MG63 (cell line): Measurements from ENCODE around the gene APOBEC3B. TPM values are rescaled to one million over a fixed set of nuclear protein-coding genes. Genes with fewer than 3 reads are reported as not detected.
"Not testable (repeated sequence)": the region's sequence is repeated elsewhere in the genome, so short reads cannot be mapped to it uniquely, and the experiment has no call there.

Source experiments
- DNase-seq: peaks from one replicate; pipeline ENCODE4 v3.0.0-alpha.2; 2020
- H3K27me3 ChIP-seq: fragments of 250-450 bp; sonication (Bioruptor Pico); 2 replicates; pipeline ENCODE4 v1.5.1; 2020; ENCODE audit warnings: mild to moderate bottlenecking, moderate library complexity
- H3K36me3 ChIP-seq: fragments of 250-450 bp; sonication (Bioruptor Pico); 2 replicates; pipeline ENCODE4 v1.5.1; 2020; ENCODE audit warnings: mild to moderate bottlenecking, moderate library complexity
- H3K4me3 ChIP-seq: fragments of 250-450 bp; sonication (Bioruptor Pico); 2 replicates; pipeline ENCODE4 v1.5.1; 2020; ENCODE audit warnings: mild to moderate bottlenecking, moderate library complexity
- H3K9me3 ChIP-seq: fragments of 250-450 bp; sonication (Bioruptor Pico); 2 replicates; pipeline ENCODE4 v1.5.1; 2020; ENCODE audit warnings: mild to moderate bottlenecking, moderate library complexity
- total RNA-seq: library from RNA; depleted of rRNA; stranded (reverse); fragments of >200 nt; shearing (Covaris generic); gene quantifications from 2 replicates; pipeline ENCODE4 v1.2.3, GENCODE V29; 2014; ENCODE audit warnings: low replicate concordance; rRNA removed

The APOBEC3B gene
- total RNA-seq, 1 experiment from 2014 or later: 4.5 TPM

- Histone ChIP-seq H3K9me3 (no peaks in the 10 kb centered on the region), H3K4me3 (no peak overlapping the region), H3K27me3 (no peaks in the 10 kb centered on the region), H3K36me3 (no peaks in the 10 kb centered on the region)
- no peak for DNase-seq
These were observed 46.1 kb downstream of the APOBEC3B start for GRCh38 chr22:39028281-39028680.

DNA sequence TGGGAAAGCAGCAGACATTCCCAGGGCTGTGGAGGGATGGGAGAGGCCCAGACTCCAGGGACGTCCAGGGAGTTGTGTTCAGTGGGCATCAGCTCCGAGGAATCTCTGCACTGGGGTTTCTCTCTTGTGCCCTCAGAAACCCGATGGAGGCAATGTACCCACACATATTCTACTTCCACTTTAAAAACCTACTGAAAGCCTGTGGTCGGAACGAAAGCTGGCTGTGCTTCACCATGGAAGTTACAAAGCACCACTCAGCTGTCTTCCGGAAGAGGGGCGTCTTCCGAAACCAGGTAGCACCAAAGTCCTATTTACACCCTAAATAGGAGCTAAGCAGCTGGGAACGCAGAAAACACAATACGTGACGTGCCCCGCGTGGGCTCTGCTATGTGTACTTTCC is 47.1 kb downstream of the APOBEC3B start:
- no peak for DNase-seq
- Histone ChIP-seq H3K27me3 (no peaks in the 10 kb centered on the region), H3K4me3 (no peak overlapping the region), H3K9me3 (no peaks in the 10 kb centered on the region), H3K36me3 (no peaks in the 10 kb centered on the region)

DNA sequence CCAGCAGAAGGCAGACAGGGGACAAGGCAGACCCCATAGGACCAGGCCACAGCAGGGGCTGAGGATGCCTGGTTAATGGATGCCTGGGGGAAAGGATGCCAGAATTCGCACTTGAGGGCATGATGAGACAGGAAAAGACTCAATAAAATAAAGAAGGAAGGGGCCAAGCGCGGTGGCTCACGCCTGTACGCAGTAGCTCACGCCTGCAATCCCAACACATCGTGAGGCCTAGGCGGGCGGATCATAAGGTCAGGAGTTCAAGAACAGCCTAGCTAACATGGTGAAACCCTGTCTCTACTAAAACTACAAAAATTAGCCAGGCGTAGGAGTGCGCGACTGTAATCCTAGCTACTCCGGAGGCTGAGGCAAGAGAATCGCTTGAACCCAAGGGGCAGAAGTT is 48.6 kb downstream of the APOBEC3B start:
- Histone ChIP-seq H3K36me3 (no peaks in the 10 kb centered on the region), H3K27me3 (no peaks in the 10 kb centered on the region), H3K9me3 (no peaks in the 10 kb centered on the region), H3K4me3 (no peak overlapping the region)
- DNase-seq: no peak

- H3K4me3 ChIP-seq, H3K36me3 ChIP-seq, DNase-seq, H3K9me3 ChIP-seq, H3K27me3 ChIP-seq: not testable (repeated sequence)
These were observed 49.5 kb downstream of the APOBEC3B start for GRCh38 chr22:39031434-39032295.

DNA sequence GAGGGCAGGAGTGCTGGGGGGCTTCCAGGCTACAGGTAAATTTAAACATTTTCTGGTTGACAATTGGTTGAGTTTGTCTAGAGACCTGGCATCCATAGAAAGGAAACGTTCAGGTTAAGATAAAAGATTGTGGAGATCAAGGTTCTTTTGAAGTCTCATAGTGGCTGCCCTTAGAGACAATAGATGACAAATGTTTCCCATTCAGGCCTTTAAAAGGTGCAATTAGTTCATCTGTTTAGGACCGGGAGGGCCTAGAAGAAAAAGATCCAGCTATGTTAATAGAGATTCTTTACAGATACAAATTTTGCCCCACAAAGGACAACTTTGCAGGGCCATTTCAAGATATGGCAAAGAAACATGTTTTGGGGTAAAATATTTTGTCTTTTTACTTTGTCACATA is 54.9 kb downstream of the APOBEC3B start:
- H3K27me3 ChIP-seq, H3K4me3 ChIP-seq, DNase-seq: not testable (repeated sequence)

GRCh38 chr22:39039306-39040126 is 57.4 kb downstream of the APOBEC3B start:
- Histone ChIP-seq H3K4me3 (no peak overlapping the region), H3K36me3 (no peaks in the 10 kb centered on the region), H3K9me3 (no peaks in the 10 kb centered on the region), H3K27me3 (no peaks in the 10 kb centered on the region)
- no peak for DNase-seq

More for the DNA sequence above, 54.9 kb downstream of the APOBEC3B start:
- H3K36me3 ChIP-seq, H3K9me3 ChIP-seq: not testable (repeated sequence)

DNA sequence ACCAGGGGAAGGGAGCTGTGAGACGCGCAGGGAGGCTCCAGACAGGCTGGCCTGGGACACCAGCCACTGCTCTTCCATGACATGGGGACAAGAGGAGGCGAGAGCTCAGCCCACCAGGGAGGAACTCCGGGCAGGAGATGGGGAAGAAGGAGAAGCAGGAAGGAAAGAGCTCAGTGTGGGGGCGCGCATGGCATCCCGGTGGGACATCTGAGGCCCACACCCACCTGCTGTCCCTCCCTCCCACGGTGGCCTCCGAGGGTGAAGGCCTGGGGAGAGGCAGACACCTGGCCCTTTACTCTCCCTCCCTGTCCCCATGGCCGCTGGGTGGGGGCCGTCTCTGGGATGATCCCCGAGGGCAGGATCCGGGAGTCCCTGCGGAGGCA is 58.0 kb downstream of the APOBEC3B start:
- not testable (repeated sequence) for DNase-seq

DNA sequence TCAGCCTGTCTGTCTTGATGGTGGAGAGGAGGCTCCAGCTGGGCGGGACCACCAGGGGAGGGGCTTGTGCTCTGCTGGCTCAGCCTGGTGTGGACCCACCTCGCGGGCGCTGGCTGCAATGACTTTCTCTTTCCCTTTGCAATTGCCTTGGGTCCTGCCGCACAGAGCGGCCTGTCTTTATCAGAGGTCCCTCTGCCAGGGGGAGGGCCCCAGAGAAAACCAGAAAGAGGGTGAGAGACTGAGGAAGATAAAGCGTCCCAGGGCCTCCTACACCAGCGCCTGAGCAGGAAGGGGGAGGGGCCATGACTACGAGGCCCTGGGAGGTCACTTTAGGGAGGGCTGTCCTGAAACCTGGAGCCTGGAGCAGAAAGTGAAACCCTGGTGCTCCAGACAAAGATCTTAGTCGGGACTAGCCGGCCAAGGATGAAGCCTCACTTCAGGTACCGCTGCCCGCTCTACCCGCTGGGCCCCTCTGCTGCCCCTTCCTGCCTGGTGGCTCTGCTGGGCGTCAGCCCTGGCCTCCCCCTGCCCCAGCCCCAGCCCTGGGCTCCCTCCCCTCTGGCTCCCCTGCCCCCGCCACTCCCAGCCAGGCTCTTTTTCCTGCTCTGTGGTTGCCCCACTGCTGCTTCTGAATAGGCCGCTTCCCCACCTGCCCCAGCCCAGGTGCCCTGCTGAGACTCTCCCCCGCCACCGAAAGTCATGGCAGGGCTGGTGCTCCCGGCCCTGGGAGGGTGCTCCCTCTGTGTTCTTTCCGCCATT is 58.6 kb downstream of the APOBEC3B start, which contains the start of gene APOBEC3F:
Gene APOBEC3F, plus strand, starts transcription at position 327 of the 759 bp plus-strand sequence. Its CDS starts 97 bp downstream, at position 424.
- H3K9me3 ChIP-seq, H3K36me3 ChIP-seq, H3K27me3 ChIP-seq: not testable (repeated sequence)
- peak; percentile 64 for DNase-seq
- H3K4me3 ChIP-seq: peak within 1 kb of the TSS; percentile 54

More for the DNA sequence above, 58.0 kb downstream of the APOBEC3B start:
- H3K4me3 ChIP-seq, H3K27me3 ChIP-seq, H3K9me3 ChIP-seq, H3K36me3 ChIP-seq: not testable (repeated sequence)

DNA sequence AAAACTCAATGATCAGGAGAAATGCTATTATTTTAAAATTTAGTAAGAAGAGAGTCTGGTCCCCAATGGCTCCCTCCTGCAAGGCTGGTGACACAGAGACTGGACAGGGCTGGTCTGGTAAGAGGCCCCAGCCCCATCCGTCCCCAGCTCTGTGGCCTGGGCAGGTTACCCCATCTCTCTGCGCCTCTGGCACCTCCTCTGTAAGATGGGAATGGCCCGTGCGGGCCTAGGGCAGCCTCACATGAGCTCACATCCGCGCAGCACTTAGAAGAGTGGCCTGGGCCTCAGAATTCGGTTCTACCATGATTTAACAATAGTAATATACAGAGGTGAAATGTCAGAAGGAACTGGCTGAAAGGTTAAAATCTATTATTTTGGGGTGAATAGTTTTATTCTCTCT is 59.8 kb downstream of the APOBEC3B start:
- H3K4me3 ChIP-seq: no peak overlapping the region

More for the DNA sequence above, 59.8 kb downstream of the APOBEC3B start:
- DNase-seq: no peak
- no peaks in the 10 kb centered on the region for H3K9me3 ChIP-seq
- no peaks in the 10 kb centered on the region for H3K36me3 ChIP-seq
- no peaks in the 10 kb centered on the region for H3K27me3 ChIP-seq

Other genes with a start within 250 kb of the APOBEC3B start
- gene SUN2, start 226.3 kb upstream of the APOBEC3B start, total RNA-seq: 126 and 182 TPM in 2 replicates
- 11.3 and 18.8 TPM in 2 replicates for gene DNAL4, start 188.2 kb upstream of the APOBEC3B start, total RNA-seq
- 0.76 and 1.8 TPM in 2 replicates for gene NPTXR, start 138.3 kb upstream of the APOBEC3B start, total RNA-seq
- gene CBX6, start 110.1 kb upstream of the APOBEC3B start, total RNA-seq: 9.1 and 18.9 TPM in 2 replicates
- gene APOBEC3A, start 24.7 kb upstream of the APOBEC3B start, total RNA-seq: not detected in 2 replicates
- 2.0 and 2.1 TPM in 2 replicates for gene APOBEC3C, start 31.9 kb downstream of the APOBEC3B start, total RNA-seq
- gene APOBEC3D, start 38.8 kb downstream of the APOBEC3B start, total RNA-seq: not detected in 2 replicates
- gene APOBEC3F, start 58.5 kb downstream of the APOBEC3B start, total RNA-seq: 0.20 TPM in 1 of 2 replicates, not detected in the other
- 0.76 TPM in 1 of 2 replicates, not detected in the other for gene APOBEC3G, start 94.9 kb downstream of the APOBEC3B start, total RNA-seq
- not detected in 2 replicates for gene APOBEC3H, start 114.9 kb downstream of the APOBEC3B start, total RNA-seq
- gene CBX7, start 170.3 kb downstream of the APOBEC3B start, total RNA-seq: 7.9 and 13.6 TPM in 2 replicates